Subcutaneous adipose tissue (tissue), 4 donors: ENCODE measurements around the gene ZNF775. TPM values are rescaled to one million over a fixed set of nuclear protein-coding genes. Genes with fewer than 3 reads are reported as not detected.

Experiments used
- CTCF ChIP-seq: fragments of 450-650 bp; IDR thresholded peaks from one replicate; pipeline ENCODE4 v1.5.1; 2016; ENCODE audit warnings: low read depth, mild to moderate bottlenecking, control low read depth, antibody characterized with exemption, moderate library complexity
- total RNA-seq, 4 donors: library from RNA; depleted of rRNA; stranded (reverse); fragments of >200 nt; gene quantifications; one replicate each; pipeline ENCODE4 v1.1.0, GENCODE V29; 2016

ZNF775 gene
- total RNA-seq, 4 donors from 2014 or later, result 0.49 to 4.2 (median 1.9) TPM

- no peak for TF ChIP-seq CTCF
These were observed 25.2 kb downstream of the ZNF775 start for GRCh38 chr7:150404172-150404804.

GRCh38 chr7:150404805-150405583 is 25.9 kb downstream of the ZNF775 start:
- no peak for TF ChIP-seq CTCF

GRCh38 chr7:150405584-150406311 is 26.6 kb downstream of the ZNF775 start:
- no peak for TF ChIP-seq CTCF

- TF ChIP-seq CTCF, result no peak
These were observed 27.1 kb downstream of the ZNF775 start for GRCh38 chr7:150406312-150406566.

GRCh38 chr7:150406567-150407421 is 27.7 kb downstream of the ZNF775 start:
- no peak for TF ChIP-seq CTCF

- no peak for TF ChIP-seq CTCF
These were observed 28.7 kb downstream of the ZNF775 start for GRCh38 chr7:150407588-150408392.
